HUDEP-2 (cell line): ENCODE results near the gene ITGA2B.
"Not testable (repeated sequence)": the region's sequence is repeated elsewhere in the genome, so short reads cannot be mapped to it uniquely, and the experiment has no call there.

Experiments
- DNase-seq, 76 experiments: peaks; one replicate each; lab custom pipeline; 2025; ENCODE audit not compliant: unreplicated experiment in 76 of 76; lab: John Stamatoyannopoulos, UW

Gene ITGA2B

GRCh38 chr17:44372036-44372435, 17.4 kb downstream of the ITGA2B start:
- DNase-seq, result no peak

GRCh38 chr17:44369414-44370023, 19.9 kb downstream of the ITGA2B start:
- DNase-seq, result not testable (repeated sequence)

GRCh38 chr17:44368391-44369243, 20.8 kb downstream of the ITGA2B start:
- DNase-seq, result not testable (repeated sequence)

- peak in 29 of 76 experiments; percentile 7 to 61 (median 36) for DNase-seq
These were observed 22.0 kb downstream of the ITGA2B start for GRCh38 chr17:44367231-44367979.

GRCh38 chr17:44365051-44365450, 24.4 kb downstream of the ITGA2B start:
- not testable (repeated sequence) for DNase-seq

GRCh38 chr17:44363613-44364159, 25.8 kb downstream of the ITGA2B start, which contains the start of gene FAM171A2:
FAM171A2 (minus strand) TSS chr17:44363853; CDS start chr17:44363714, 139 bp downstream.
- DNase-seq, result peak in 41 of 76 experiments; percentile 5 to 60 (median 33)

- peak in 2 of 76 experiments; percentile 24 to 41 for DNase-seq
These were observed 26.4 kb downstream of the ITGA2B start for GRCh38 chr17:44362949-44363612.

- no peak for DNase-seq
These were observed 26.9 kb downstream of the ITGA2B start for GRCh38 chr17:44362459-44362948.

GRCh38 chr17:44361292-44362260, 27.9 kb downstream of the ITGA2B start:
- DNase-seq, result no peak

GRCh38 chr17:44360826-44361225, 28.6 kb downstream of the ITGA2B start:
- no peak for DNase-seq

GRCh38 chr17:44360144-44360533, 29.3 kb downstream of the ITGA2B start:
- DNase-seq, result no peak

GRCh38 chr17:44359458-44360143, 29.8 kb downstream of the ITGA2B start:
- DNase-seq, result no peak

GRCh38 chr17:44359006-44359405, 30.4 kb downstream of the ITGA2B start:
- no peak for DNase-seq

GRCh38 chr17:44358066-44358465, 31.4 kb downstream of the ITGA2B start:
- no peak for DNase-seq

GRCh38 chr17:44356241-44356640, 33.2 kb downstream of the ITGA2B start:
- no peak for DNase-seq

GRCh38 chr17:44355642-44356099, 33.8 kb downstream of the ITGA2B start:
- DNase-seq, result no peak

- peak in 33 of 76 experiments; percentile 5 to 66 (median 27) for DNase-seq
These were observed 34.6 kb downstream of the ITGA2B start for GRCh38 chr17:44354582-44355561.
